Subcutaneous adipose tissue (tissue), 4 donors: ENCODE data around the gene PSMC1. TPM values are rescaled to one million over a fixed set of nuclear protein-coding genes. Genes with fewer than 3 reads are reported as not detected.

Experiments
- total RNA-seq, 4 donors: library from RNA; depleted of rRNA; stranded (reverse); fragments of >200 nt; gene quantifications; one replicate each; pipeline ENCODE4 v1.1.0, GENCODE V29; 2016
- TF ChIP-seq, protein P1 (sequence below): fragments of 450-650 bp; IDR thresholded peaks from one replicate; pipeline ENCODE4 v1.5.1; 2016; ENCODE audit warnings: low read depth, mild to moderate bottlenecking, control low read depth, antibody characterized with exemption, moderate library complexity

Gene PSMC1
- total RNA-seq, 4 donors from 2014 or later: 78.4 to 149 (median 99.2) TPM

GRCh38 chr14:90304502-90304901 is 48.1 kb downstream of the PSMC1 start:
- TF ChIP-seq, protein P1, sequence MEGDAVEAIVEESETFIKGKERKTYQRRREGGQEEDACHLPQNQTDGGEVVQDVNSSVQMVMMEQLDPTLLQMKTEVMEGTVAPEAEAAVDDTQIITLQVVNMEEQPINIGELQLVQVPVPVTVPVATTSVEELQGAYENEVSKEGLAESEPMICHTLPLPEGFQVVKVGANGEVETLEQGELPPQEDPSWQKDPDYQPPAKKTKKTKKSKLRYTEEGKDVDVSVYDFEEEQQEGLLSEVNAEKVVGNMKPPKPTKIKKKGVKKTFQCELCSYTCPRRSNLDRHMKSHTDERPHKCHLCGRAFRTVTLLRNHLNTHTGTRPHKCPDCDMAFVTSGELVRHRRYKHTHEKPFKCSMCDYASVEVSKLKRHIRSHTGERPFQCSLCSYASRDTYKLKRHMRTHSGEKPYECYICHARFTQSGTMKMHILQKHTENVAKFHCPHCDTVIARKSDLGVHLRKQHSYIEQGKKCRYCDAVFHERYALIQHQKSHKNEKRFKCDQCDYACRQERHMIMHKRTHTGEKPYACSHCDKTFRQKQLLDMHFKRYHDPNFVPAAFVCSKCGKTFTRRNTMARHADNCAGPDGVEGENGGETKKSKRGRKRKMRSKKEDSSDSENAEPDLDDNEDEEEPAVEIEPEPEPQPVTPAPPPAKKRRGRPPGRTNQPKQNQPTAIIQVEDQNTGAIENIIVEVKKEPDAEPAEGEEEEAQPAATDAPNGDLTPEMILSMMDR: no peak

DNA sequence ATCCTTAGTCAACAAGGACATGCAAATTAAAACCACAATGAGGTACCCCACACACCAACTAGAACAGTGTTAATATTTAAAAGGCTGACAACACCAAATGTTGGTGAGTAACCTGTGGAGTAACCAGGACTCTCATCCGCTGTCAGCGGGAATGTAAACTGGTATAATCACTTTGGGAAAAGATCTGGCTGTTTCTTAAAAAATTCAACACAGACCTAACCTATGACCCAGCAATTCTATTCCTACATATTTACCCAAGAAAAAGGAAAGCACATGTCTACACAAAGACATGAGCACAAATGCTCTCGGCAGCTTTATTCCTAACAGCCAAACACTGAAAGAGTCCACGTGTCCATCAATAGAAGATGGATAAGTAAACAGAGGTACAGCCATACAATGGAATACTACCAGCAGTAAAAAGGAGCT is 48.8 kb downstream of the PSMC1 start:
- TF ChIP-seq, protein P1: no peak

- TF ChIP-seq, protein P1: no peak
Measured at GRCh38 chr14:90308561-90308960, 52.2 kb downstream of the PSMC1 start.

DNA sequence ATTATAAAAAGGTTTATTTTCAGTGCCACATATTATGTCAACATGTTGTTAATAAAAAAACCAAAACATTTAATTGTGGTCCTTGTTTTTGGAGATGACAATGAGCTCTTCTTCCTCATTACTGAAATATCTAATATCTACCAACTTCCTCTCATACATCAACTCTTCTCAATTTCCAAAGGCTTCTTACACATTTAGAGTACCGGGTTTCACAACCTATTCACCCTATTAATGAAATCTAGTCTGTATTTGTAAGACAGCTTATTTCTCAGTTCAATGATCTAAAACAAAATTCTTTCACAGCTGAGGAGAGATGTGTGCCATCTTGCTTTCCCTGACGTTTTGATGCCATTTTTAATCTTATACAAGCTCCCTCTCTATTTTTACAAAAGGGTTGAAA is 60.9 kb downstream of the PSMC1 start:
- TF ChIP-seq, protein P1: no peak

- TF ChIP-seq, protein P1: no peak
Measured at GRCh38 chr14:90318016-90318415, 61.7 kb downstream of the PSMC1 start.

DNA sequence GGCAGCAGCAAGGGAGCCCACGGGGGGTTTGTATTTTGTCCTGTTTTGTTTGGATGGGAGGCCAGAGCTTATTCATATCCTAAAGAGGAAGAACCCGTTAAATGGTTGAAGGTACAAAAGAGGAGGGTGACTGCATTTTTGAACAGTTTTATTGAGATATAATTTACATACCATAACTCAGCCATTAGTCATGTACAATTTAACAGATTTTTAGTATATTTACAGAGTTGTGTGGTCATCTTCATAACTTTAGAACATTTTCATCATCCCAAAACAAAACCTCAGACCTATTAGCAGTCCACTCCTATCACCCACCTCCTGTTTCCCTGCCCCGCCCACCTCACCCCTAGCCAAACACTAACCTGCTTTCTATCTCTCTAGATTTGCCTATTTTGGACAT is 62.8 kb downstream of the PSMC1 start:
- TF ChIP-seq, protein P1: no peak

DNA sequence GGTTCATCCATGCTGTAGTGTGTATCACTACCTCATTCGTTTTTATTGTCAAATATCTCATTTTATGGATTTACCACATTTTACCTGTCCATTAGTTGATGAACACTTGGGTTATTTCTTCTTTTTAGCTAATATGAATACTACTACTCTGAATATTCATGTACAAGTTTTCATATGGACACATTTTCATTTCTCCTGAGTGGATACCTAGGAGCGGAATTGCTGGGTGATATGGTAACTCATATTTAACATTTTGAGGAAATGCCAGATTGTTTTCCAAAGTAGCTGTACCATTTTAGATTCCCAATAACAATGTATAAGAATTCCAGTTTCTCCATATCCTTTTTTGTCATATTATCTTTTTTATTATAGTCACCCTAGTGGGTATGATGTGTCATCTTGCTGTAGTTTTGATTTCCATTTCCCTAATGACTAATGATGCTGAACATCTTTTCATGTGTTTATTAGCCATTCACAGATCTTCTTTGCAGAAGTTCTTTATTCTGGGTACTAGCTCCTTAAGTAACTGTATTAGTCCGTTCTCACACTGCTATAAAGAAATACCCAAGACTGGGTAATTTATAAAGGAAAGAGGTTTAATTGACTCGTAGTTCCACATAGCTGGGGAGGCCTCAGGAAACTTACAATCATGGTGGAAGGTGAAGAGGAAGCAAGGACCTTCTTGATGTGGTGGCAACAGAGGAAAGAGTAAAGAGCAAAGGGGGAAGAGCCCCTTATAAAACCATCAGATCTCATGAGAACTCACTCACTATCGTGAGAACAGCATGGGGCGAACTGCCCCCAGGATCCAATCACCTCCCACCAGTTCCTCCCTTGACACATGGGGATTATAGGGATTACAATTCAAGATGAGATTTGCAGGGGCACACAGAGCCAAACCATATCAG is 63.5 kb downstream of the PSMC1 start:
- TF ChIP-seq, protein P1: no peak
